BLaER1 treated with 17β-estradiol and CSF1 and Interleukin-3, amounts not matched to agents 10 nM and 100 nM (cell line): ENCODE results near the gene CAPN7.

Experiments
- H3K27ac ChIP-seq, 11 experiments: shearing (Covaris generic); formaldehyde crosslinking; 2 replicates each; pipeline ENCODE4 v1.8.1; 2022
- H3K27me3 ChIP-seq, 11 experiments: shearing (Covaris generic); formaldehyde crosslinking; 2 replicates each; pipeline ENCODE4 v1.8.1; 2022
- H3K36me3 ChIP-seq, 11 experiments: shearing (Covaris generic); formaldehyde crosslinking; 2 replicates each; pipeline ENCODE4 v1.8.1; 2022
- H3K4me1 ChIP-seq, 10 experiments: shearing (Covaris generic); formaldehyde crosslinking; 2 replicates each; pipeline ENCODE4 v1.8.1; 2022
- H3K4me2 ChIP-seq, 11 experiments: shearing (Covaris generic); formaldehyde crosslinking; 2 replicates each; pipeline ENCODE4 v1.8.1; 2022
- H3K4me3 ChIP-seq, 10 experiments: shearing (Covaris generic); formaldehyde crosslinking; 2 replicates each; pipeline ENCODE4 v1.8.1; 2022
- H3K9ac ChIP-seq, 11 experiments: shearing (Covaris generic); formaldehyde crosslinking; 2 replicates each; pipeline ENCODE4 v1.8.1; 2022
- H3K9me3 ChIP-seq, 11 experiments: shearing (Covaris generic); formaldehyde crosslinking; replicated peaks in 1 of 11; 2 replicates each; pipeline ENCODE4 v1.8.1; 2022
- H4K20me1 ChIP-seq, 11 experiments: shearing (Covaris generic); formaldehyde crosslinking; 2 replicates each; pipeline ENCODE4 v1.8.1; 2022
- Cebpa-rat ChIP-seq, 11 experiments: shearing (Covaris generic); IDR thresholded peaks; 2 replicates each; pipeline ENCODE4 v1.8.1; 2022

Gene CAPN7

GRCh38 chr3:15280853-15281532, 74.9 kb downstream of the CAPN7 start:
- H3K36me3 ChIP-seq: peaks cover 0 to 10% (median 0%) of the 10 kb centered on the region in 11 experiments; a peak in 6 of 22 replicates
- H4K20me1 ChIP-seq: no peaks in the 10 kb centered on the region
- TF ChIP-seq Cebpa-rat (IDR thresholded peaks at IDR 0.05): no peak
- H3K4me2 ChIP-seq: no peak overlapping the region; a peak in 1 of 22 replicates
- no peak overlapping the region for H3K4me3 ChIP-seq
- no peak overlapping the region for H3K9ac ChIP-seq
- no peak overlapping the region for H3K27ac ChIP-seq
- peaks cover 17 to 69% (median 36%) of the 10 kb centered on the region in 10 experiments for H3K4me1 ChIP-seq
- peaks cover 0 to 28% (median 4%) of the 10 kb centered on the region in 11 experiments; a peak in 9 of 22 replicates for H3K27me3 ChIP-seq
- no peaks in the 10 kb centered on the region for H3K9me3 ChIP-seq

- Histone ChIP-seq H3K9me3 (no peaks in the 10 kb centered on the region), H3K4me1 (peaks cover 17 to 69% (median 35%) of the 10 kb centered on the region in 10 experiments), H3K9ac (no peak overlapping the region), H4K20me1 (no peaks in the 10 kb centered on the region), H3K4me3 (no peak overlapping the region), H3K27me3 (peaks cover 0 to 24% (median 4%) of the 10 kb centered on the region in 11 experiments; a peak in 8 of 22 replicates), H3K4me2 (peak overlapping the region in 1 of 11 experiments; percentile 25; a peak in 1 of 22 replicates), H3K36me3 (peaks cover 0 to 15% (median 0%) of the 10 kb centered on the region in 11 experiments; a peak in 6 of 22 replicates), H3K27ac (no peak overlapping the region)
- no peak for TF ChIP-seq Cebpa-rat (IDR thresholded peaks at IDR 0.05)
These were observed 75.8 kb downstream of the CAPN7 start for GRCh38 chr3:15281817-15282216.

- no peak overlapping the region for H3K4me3 ChIP-seq
- H3K27me3 ChIP-seq: peaks cover 0 to 10% (median 0%) of the 10 kb centered on the region in 11 experiments; a peak in 3 of 22 replicates
- peaks cover 0 to 12% (median 0%) of the 10 kb centered on the region in 11 experiments; a peak in 5 of 22 replicates for H3K36me3 ChIP-seq
- H3K4me1 ChIP-seq: peaks cover 17 to 76% (median 52%) of the 10 kb centered on the region in 10 experiments
- H3K4me2 ChIP-seq: peak overlapping the region in 10 of 11 experiments; percentile 36 to 92 (median 60); a peak in 18 of 22 replicates
- no peaks in the 10 kb centered on the region for H4K20me1 ChIP-seq
- no peak for TF ChIP-seq Cebpa-rat (IDR thresholded peaks at IDR 0.05)
- no peak overlapping the region for H3K27ac ChIP-seq
- H3K9me3 ChIP-seq: no peaks in the 10 kb centered on the region
- H3K9ac ChIP-seq: no peak overlapping the region
These were observed 77.7 kb downstream of the CAPN7 start for GRCh38 chr3:15283702-15284101.

- TF ChIP-seq Cebpa-rat (IDR thresholded peaks at IDR 0.05): no peak
- no peak overlapping the region for H3K4me3 ChIP-seq
- H3K4me2 ChIP-seq: peak overlapping the region; percentile 36 to 92 (median 57)
- H3K36me3 ChIP-seq: peaks cover 0 to 12% (median 0%) of the 10 kb centered on the region in 11 experiments; a peak in 5 of 22 replicates
- peaks cover 0 to 4% (median 0%) of the 10 kb centered on the region in 11 experiments; a peak in 3 of 22 replicates for H3K27me3 ChIP-seq
- H3K4me1 ChIP-seq: peaks cover 17 to 79% (median 57%) of the 10 kb centered on the region in 10 experiments
- H3K9me3 ChIP-seq: 0 out of 22 replicates have a peak, but pooled peaks cover 0 to 6% (median 0%) of the 10 kb centered on the region in 11 experiments
- H4K20me1 ChIP-seq: no peaks in the 10 kb centered on the region
- H3K9ac ChIP-seq: no peak overlapping the region
- peak overlapping the region in 1 of 11 experiments; percentile 30; a peak in 3 of 22 replicates for H3K27ac ChIP-seq
These were observed 78.3 kb downstream of the CAPN7 start for GRCh38 chr3:15284121-15284889.

GRCh38 chr3:15286022-15286421, 80.0 kb downstream of the CAPN7 start:
- 0 out of 22 replicates have a peak overlapping the region, but pooled peaks of 1 of the 11 experiments have one; percentile 13 for H3K27ac ChIP-seq
- H3K36me3 ChIP-seq: peaks cover 0 to 12% (median 0%) of the 10 kb centered on the region in 11 experiments; a peak in 5 of 22 replicates
- peak overlapping the region in 5 of 11 experiments; percentile 20 to 96 (median 88); a peak in 8 of 22 replicates for H3K4me2 ChIP-seq
- H3K4me3 ChIP-seq: no peak overlapping the region
- no peaks in the 10 kb centered on the region; a peak in 1 of 22 replicates for H3K27me3 ChIP-seq
- no peak for TF ChIP-seq Cebpa-rat (IDR thresholded peaks at IDR 0.05)
- no peaks in the 10 kb centered on the region for H4K20me1 ChIP-seq
- H3K9ac ChIP-seq: no peak overlapping the region
- H3K4me1 ChIP-seq: peaks cover 32 to 81% (median 69%) of the 10 kb centered on the region in 10 experiments
- H3K9me3 ChIP-seq: 0 out of 22 replicates have a peak, but pooled peaks cover 0 to 6% (median 0%) of the 10 kb centered on the region in 11 experiments

GRCh38 chr3:15287565-15288330, 81.7 kb downstream of the CAPN7 start:
- Histone ChIP-seq H3K27me3 (no peaks in the 10 kb centered on the region; a peak in 1 of 22 replicates), H3K27ac (peak overlapping the region in 4 of 11 experiments; percentile 2 to 65 (median 17); a peak in 6 of 22 replicates), H3K36me3 (peaks cover 0 to 12% (median 0%) of the 10 kb centered on the region in 11 experiments; a peak in 5 of 22 replicates), H3K4me2 (peak overlapping the region in 9 of 11 experiments; percentile 28 to 98 (median 88); a peak in 17 of 22 replicates), H3K4me1 (peaks cover 49 to 98% (median 86%) of the 10 kb centered on the region in 10 experiments), H4K20me1 (no peaks in the 10 kb centered on the region), H3K4me3 (no peak overlapping the region), H3K9me3 (0 out of 22 replicates have a peak, but pooled peaks cover 0 to 6% (median 0%) of the 10 kb centered on the region in 11 experiments), H3K9ac (peak overlapping the region in 2 of 11 experiments; percentile 10 to 25; a peak in 2 of 22 replicates)
- peak; percentile 67 to 95 (median 90) for TF ChIP-seq Cebpa-rat (IDR thresholded peaks at IDR 0.05)

GRCh38 chr3:15288331-15289035, 82.4 kb downstream of the CAPN7 start:
- peaks cover 0 to 12% (median 0%) of the 10 kb centered on the region in 11 experiments; a peak in 5 of 22 replicates for H3K36me3 ChIP-seq
- 0 out of 22 replicates have a peak, but pooled peaks cover 0 to 6% (median 0%) of the 10 kb centered on the region in 11 experiments for H3K9me3 ChIP-seq
- H3K4me1 ChIP-seq: peaks cover 52 to 100% (median 90%) of the 10 kb centered on the region in 10 experiments

More at GRCh38 chr3:15288331-15289035, 82.4 kb downstream of the CAPN7 start:
- no peaks in the 10 kb centered on the region; a peak in 1 of 22 replicates for H3K27me3 ChIP-seq
- TF ChIP-seq Cebpa-rat (IDR thresholded peaks at IDR 0.05): no peak
- no peak overlapping the region for H3K4me3 ChIP-seq
- peak overlapping the region in 4 of 11 experiments; percentile 0 to 65 (median 8); a peak in 4 of 22 replicates for H3K27ac ChIP-seq
- no peaks in the 10 kb centered on the region for H4K20me1 ChIP-seq
- H3K9ac ChIP-seq: no peak overlapping the region
- H3K4me2 ChIP-seq: peak overlapping the region in 7 of 11 experiments; percentile 77 to 98 (median 89); a peak in 14 of 22 replicates
